ENCODE measurements around the gene FOXP1.

The FOXP1 gene

DNA sequence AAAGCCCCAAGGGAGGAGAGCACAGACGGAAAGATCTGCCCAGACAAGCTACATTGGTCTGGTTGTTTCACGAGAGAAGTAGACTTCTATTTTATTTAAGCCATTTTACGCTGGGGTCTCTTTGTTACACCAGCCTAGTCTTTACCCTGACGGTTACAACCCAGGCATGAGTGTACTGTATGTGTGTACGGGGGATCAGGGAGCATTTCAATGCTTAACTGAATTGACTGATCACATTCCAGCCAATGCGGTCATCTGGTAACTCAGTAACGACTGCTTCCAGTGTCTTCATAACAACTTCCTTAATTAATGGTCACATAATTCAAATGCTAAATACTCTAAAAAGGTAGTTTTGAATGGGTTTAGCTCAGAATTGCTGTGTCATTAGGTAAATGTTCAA, 288.6 kb downstream of the FOXP1 start:
- Histone ChIP-seq H3K4me1 (ENCODE audit: insufficient read depth, low read length, severe bottlenecking) (peaks cover 3% of the 10 kb centered on the region), H2AFZ (ENCODE audit: low read length) (no peak overlapping the region), H3F3A (ENCODE audit: insufficient read depth, low read length) (no peaks in the 10 kb centered on the region), H3K4me3 (ENCODE audit: low read depth, low read length, poor library complexity, severe bottlenecking) (no peak overlapping the region), H3K4me2 (ENCODE audit: low read length) (no peak overlapping the region), H3K27me3 (ENCODE audit: insufficient read depth, low read length) (no peaks in the 10 kb centered on the region), H4K20me1 (ENCODE audit: insufficient read depth, low read length) (no peaks in the 10 kb centered on the region), H3K9me3 (ENCODE audit: low read length) (no peaks in the 10 kb centered on the region), H3K9ac (ENCODE audit: low read length) (no peak overlapping the region), H3K79me2 (ENCODE audit: insufficient read depth, low read length) (peaks cover 34% of the 10 kb centered on the region), H3K27ac (ENCODE audit: low read depth, low read length, poor library complexity, severe bottlenecking) (no peak overlapping the region), H3K36me3 (ENCODE audit: insufficient read depth, low read length) (peaks cover 56% of the 10 kb centered on the region), H3K9me2 (ENCODE audit: low read depth, low read length) (no peaks in the 10 kb centered on the region)
- TF ChIP-seq, protein P1, sequence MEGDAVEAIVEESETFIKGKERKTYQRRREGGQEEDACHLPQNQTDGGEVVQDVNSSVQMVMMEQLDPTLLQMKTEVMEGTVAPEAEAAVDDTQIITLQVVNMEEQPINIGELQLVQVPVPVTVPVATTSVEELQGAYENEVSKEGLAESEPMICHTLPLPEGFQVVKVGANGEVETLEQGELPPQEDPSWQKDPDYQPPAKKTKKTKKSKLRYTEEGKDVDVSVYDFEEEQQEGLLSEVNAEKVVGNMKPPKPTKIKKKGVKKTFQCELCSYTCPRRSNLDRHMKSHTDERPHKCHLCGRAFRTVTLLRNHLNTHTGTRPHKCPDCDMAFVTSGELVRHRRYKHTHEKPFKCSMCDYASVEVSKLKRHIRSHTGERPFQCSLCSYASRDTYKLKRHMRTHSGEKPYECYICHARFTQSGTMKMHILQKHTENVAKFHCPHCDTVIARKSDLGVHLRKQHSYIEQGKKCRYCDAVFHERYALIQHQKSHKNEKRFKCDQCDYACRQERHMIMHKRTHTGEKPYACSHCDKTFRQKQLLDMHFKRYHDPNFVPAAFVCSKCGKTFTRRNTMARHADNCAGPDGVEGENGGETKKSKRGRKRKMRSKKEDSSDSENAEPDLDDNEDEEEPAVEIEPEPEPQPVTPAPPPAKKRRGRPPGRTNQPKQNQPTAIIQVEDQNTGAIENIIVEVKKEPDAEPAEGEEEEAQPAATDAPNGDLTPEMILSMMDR (IDR thresholded peaks at IDR 0.05; ENCODE audit: low read length), result no peak
- no peak for TF ChIP-seq EZH2 (IDR thresholded peaks at IDR 0.05; ENCODE audit: borderline replicate concordance, low read length)

DNA sequence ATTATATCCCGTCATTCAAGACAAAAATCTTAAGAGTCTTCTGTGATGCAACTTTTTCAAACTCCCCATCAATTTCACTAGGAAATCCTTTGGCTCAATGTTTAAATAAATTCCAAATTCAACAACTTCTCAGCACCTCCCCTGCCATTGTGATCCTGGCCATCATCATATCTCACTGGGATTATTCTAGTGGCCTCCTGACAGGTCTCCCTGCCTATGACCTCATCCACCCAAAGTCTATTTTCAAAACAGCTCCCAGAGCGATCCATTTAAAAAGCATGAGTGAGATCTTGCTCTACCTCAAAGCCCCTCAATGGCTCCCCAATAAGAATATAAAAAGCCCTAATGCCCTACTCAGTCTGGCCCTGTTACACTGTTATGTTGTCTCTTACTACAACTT, 293.2 kb downstream of the FOXP1 start:
- Histone ChIP-seq H3K9ac (ENCODE audit: low read length) (no peak overlapping the region), H3K27ac (ENCODE audit: low read depth, low read length, poor library complexity, severe bottlenecking) (no peak overlapping the region), H3K4me3 (ENCODE audit: low read depth, low read length, poor library complexity, severe bottlenecking) (no peak overlapping the region), H2AFZ (ENCODE audit: low read length) (no peak overlapping the region), H3K27me3 (ENCODE audit: insufficient read depth, low read length) (no peaks in the 10 kb centered on the region), H3K4me1 (ENCODE audit: insufficient read depth, low read length, severe bottlenecking) (no peaks in the 10 kb centered on the region), H3K9me3 (ENCODE audit: low read length) (no peaks in the 10 kb centered on the region), H3K9me2 (ENCODE audit: low read depth, low read length) (no peaks in the 10 kb centered on the region), H3K36me3 (ENCODE audit: insufficient read depth, low read length) (peaks cover 27% of the 10 kb centered on the region), H3K4me2 (ENCODE audit: low read length) (no peak overlapping the region), H3K79me2 (ENCODE audit: insufficient read depth, low read length) (peaks cover 20% of the 10 kb centered on the region), H4K20me1 (ENCODE audit: insufficient read depth, low read length) (no peaks in the 10 kb centered on the region), H3F3A (ENCODE audit: insufficient read depth, low read length) (no peaks in the 10 kb centered on the region)
- TF ChIP-seq, protein P1 (IDR thresholded peaks at IDR 0.05; ENCODE audit: low read length), result no peak
- no peak for TF ChIP-seq EZH2 (IDR thresholded peaks at IDR 0.05; ENCODE audit: borderline replicate concordance, low read length)

DNA sequence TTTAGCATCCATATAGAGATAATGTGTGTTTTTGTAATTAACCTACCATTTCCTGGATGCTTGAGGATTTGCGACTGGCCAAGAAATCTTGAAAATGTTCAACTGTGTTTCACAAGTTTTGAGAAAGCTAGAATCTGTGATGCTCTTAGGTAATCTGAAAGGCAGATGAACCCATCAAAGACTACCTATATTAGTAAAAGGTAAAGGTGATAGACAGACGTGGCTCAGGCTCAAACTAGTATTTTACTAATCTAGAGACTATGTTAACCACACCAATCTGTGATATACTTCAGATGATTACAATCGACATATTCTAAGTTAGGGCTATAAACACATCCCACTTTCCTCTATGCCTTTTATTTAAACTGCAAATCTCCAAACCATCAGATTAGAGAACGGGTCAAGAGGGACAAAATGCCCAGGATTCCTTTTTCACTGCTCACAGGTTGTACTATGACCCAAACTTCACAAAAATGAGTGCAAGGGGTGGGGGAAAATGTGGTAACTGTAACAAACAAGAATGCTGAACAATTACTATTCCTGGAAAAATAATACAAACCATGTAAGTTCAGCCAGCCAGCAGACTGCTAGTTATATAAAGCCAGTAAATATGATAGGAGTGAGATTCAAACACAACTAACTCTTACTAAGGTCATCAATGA, 295.1 kb downstream of the FOXP1 start:
- H3K9me3 ChIP-seq (ENCODE audit: low read length), result no peaks in the 10 kb centered on the region
- H3F3A ChIP-seq (ENCODE audit: insufficient read depth, low read length), result no peaks in the 10 kb centered on the region
- H3K4me1 ChIP-seq (ENCODE audit: insufficient read depth, low read length, severe bottlenecking), result no peaks in the 10 kb centered on the region
- H3K27ac ChIP-seq (ENCODE audit: low read depth, low read length, poor library complexity, severe bottlenecking), result no peak overlapping the region
- H3K36me3 ChIP-seq (ENCODE audit: insufficient read depth, low read length), result peaks cover 16% of the 10 kb centered on the region
- H3K27me3 ChIP-seq (ENCODE audit: insufficient read depth, low read length), result no peaks in the 10 kb centered on the region
- no peak overlapping the region for H3K9ac ChIP-seq (ENCODE audit: low read length)
- no peak overlapping the region for H3K4me2 ChIP-seq (ENCODE audit: low read length)
- no peaks in the 10 kb centered on the region for H3K9me2 ChIP-seq (ENCODE audit: low read depth, low read length)
- H4K20me1 ChIP-seq (ENCODE audit: insufficient read depth, low read length), result no peaks in the 10 kb centered on the region
- no peak overlapping the region for H2AFZ ChIP-seq (ENCODE audit: low read length)
- no peak overlapping the region for H3K4me3 ChIP-seq (ENCODE audit: low read depth, low read length, poor library complexity, severe bottlenecking)
- TF ChIP-seq EZH2 (IDR thresholded peaks at IDR 0.05; ENCODE audit: borderline replicate concordance, low read length), result no peak
- TF ChIP-seq, protein P1 (IDR thresholded peaks at IDR 0.05; ENCODE audit: low read length), result no peak
- H3K79me2 ChIP-seq (ENCODE audit: insufficient read depth, low read length), result peaks cover 22% of the 10 kb centered on the region; the same call in 1 of the 2 replicates
